ENCODE results near the gene CLCN1. TPM values are rescaled to one million over a fixed set of nuclear protein-coding genes. Genes with fewer than 3 reads are reported as not detected.

The CLCN1 gene
- polyA plus RNA-seq, 3 donors = 0.04 to 0.76 (median 0.11) TPM

DNA sequence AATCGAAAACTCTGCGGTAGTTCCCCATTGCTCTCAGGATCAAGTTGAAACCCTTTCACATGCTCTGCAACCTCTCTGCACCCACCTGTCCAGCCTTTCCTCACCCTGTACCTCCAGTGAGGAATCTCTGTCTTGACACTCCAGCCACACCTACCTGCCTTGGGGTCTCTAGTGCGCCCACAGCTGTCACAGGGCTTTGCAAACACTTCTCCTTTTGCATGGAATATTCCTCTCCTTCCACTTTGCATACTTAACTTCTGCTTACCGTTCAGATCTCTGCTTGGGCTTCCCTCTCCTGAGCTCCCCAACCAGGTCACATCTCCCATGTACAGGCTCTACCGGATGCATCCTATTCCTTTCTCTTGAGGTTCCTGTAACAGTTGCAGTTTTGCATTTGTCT lies 58.6 kb downstream of the CLCN1 start:
- DNase-seq = peak; percentile 44 to 64 (median 56)
- H3K9me3 Mint-ChIP-seq = peaks cover 0 to 2% (median 0%) of the 10 kb centered on the region in 7 donors
- H3K9ac ChIP-seq (ENCODE audit: insufficient read depth, low read length, poor library complexity, severe bottlenecking) = peak overlapping the region; percentile 52
- H3K27me3 Mint-ChIP-seq (ENCODE audit: low read depth in 3 of 3) = peaks cover 0 to 5% (median 0%) of the 10 kb centered on the region in 3 donors
- peaks cover 81 to 83% of the 10 kb centered on the region in 2 donors for H3K4me1 ChIP-seq (ENCODE audit: control insufficient read depth in 1 of 2, insufficient read depth in 2 of 2, low read length in 2 of 2)
- no peaks in the 10 kb centered on the region for H3K36me3 ChIP-seq (replicated peaks in 1 of 2; ENCODE audit: control insufficient read depth in 1 of 2, insufficient read depth in 2 of 2, low read length in 2 of 2)
- H3K4me1 Mint-ChIP-seq = peaks cover 81% of the 10 kb centered on the region
- no peaks in the 10 kb centered on the region for H4K20me1 ChIP-seq (ENCODE audit: insufficient read depth, low read length)
- WGBS (ENCODE audit: insufficient coverage) = 4% methylated on average over 4 of the region's 5 CpGs
- H3K9me3 ChIP-seq (replicated peaks in 1 of 2; ENCODE audit: control insufficient read depth in 1 of 2, insufficient read depth in 1 of 2, low read length in 2 of 2) = no peaks in the 10 kb centered on the region
- peak overlapping the region in 2 of 3 experiments; percentile 31 to 71 for H3K4me3 ChIP-seq (replicated peaks in 1 of 3; ENCODE audit: low read depth in 2 of 3, low read length in 3 of 3)
- peaks cover 0 to 6% of the 10 kb centered on the region in 2 donors for H3K36me3 Mint-ChIP-seq
- intact Hi-C loops (cut with micrococcal nuclease) = loop anchor here (2.0 to 10.0 kb wide), 2 partner anchors 86 to 90 kb away; partner anchors contain the start of genes CASP2 (in 2 of the 2) and TMEM139 (in 1 of the 2)
- H3K27me3 ChIP-seq (ENCODE audit: control insufficient read depth in 2 of 2, insufficient read depth in 2 of 2, low read length in 2 of 2) = no peaks in the 10 kb centered on the region
- no peak overlapping the region for H2AFZ ChIP-seq (ENCODE audit: insufficient read depth, low read depth, low read length, poor library complexity, severe bottlenecking)
- peak overlapping the region; percentile 75 for H3K4me2 ChIP-seq (replicated peaks; ENCODE audit: extremely low read depth, low read length, poor library complexity, severe bottlenecking)
- TF ChIP-seq, protein P1, sequence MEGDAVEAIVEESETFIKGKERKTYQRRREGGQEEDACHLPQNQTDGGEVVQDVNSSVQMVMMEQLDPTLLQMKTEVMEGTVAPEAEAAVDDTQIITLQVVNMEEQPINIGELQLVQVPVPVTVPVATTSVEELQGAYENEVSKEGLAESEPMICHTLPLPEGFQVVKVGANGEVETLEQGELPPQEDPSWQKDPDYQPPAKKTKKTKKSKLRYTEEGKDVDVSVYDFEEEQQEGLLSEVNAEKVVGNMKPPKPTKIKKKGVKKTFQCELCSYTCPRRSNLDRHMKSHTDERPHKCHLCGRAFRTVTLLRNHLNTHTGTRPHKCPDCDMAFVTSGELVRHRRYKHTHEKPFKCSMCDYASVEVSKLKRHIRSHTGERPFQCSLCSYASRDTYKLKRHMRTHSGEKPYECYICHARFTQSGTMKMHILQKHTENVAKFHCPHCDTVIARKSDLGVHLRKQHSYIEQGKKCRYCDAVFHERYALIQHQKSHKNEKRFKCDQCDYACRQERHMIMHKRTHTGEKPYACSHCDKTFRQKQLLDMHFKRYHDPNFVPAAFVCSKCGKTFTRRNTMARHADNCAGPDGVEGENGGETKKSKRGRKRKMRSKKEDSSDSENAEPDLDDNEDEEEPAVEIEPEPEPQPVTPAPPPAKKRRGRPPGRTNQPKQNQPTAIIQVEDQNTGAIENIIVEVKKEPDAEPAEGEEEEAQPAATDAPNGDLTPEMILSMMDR (IDR thresholded peaks at IDR 0.05) = no peak
- H3K27ac ChIP-seq (ENCODE audit: low read depth in 1 of 2, low read length in 2 of 2) = peak overlapping the region; percentile 94 to 99
- H3K4me3 Mint-ChIP-seq = peak overlapping the region; percentile 64 to 81
- peaks cover 37% of the 10 kb centered on the region for H3K79me2 ChIP-seq (ENCODE audit: insufficient read depth, low read length)
- H3K27ac Mint-ChIP-seq = peak overlapping the region; percentile 94 to 99 (median 97)

DNA sequence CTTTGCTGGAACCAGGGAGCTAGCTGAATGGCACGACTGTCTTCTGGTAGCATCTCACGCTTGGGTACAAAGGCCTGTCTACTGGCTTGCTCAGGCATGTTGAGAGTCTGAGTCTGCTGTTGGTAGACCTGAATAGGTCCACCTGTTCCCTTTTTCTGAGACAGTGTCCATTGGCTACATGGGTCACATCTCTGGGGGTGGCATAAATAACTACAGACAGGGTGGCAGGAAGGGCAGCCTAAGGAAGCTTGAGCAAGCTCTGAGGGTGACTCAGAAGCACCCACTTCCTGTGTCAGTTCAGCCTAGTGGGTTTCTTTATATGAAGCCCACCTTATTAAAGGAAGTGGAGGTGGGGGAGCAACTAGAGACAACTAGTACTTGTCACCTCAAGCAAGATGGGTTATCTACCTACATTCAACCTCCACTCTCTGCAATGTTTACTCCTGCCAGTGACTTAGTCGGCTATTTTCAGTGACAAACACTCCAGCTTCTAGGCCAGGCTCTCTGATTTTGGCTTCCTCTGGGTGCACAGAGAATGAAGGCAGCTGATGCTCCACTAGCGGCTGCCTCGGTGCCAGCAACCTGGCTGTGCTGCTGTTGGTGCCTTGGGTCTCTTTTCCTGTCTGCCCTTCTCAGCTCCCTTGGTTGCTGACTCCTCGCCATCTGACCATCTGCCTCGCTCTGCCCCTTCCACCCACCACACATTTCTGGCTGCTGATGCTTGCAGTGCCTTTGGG lies 59.6 kb downstream of the CLCN1 start:
- H3K27ac Mint-ChIP-seq = peak overlapping the region; percentile 94 to 99 (median 97)
- H3K9me3 ChIP-seq (replicated peaks in 1 of 2; ENCODE audit: control insufficient read depth in 1 of 2, insufficient read depth in 1 of 2, low read length in 2 of 2) = no peaks in the 10 kb centered on the region
- peak; percentile 86 to 95 (median 87) for DNase-seq
- H3K9me3 Mint-ChIP-seq = peaks cover 0 to 2% (median 0%) of the 10 kb centered on the region in 7 donors
- H3K36me3 ChIP-seq (replicated peaks in 1 of 2; ENCODE audit: control insufficient read depth in 1 of 2, insufficient read depth in 2 of 2, low read length in 2 of 2) = no peaks in the 10 kb centered on the region
- H4K20me1 ChIP-seq (ENCODE audit: insufficient read depth, low read length) = no peaks in the 10 kb centered on the region
- H3K4me3 ChIP-seq (replicated peaks in 1 of 3; ENCODE audit: low read depth in 2 of 3, low read length in 3 of 3) = peak overlapping the region in 2 of 3 experiments; percentile 31 to 71
- WGBS (ENCODE audit: insufficient coverage) = 6% methylated on average over 4 of the region's 7 CpGs
- TF ChIP-seq, protein P1 (IDR thresholded peaks at IDR 0.05) = no peak
- peaks cover 85 to 87% of the 10 kb centered on the region in 2 donors for H3K4me1 ChIP-seq (ENCODE audit: control insufficient read depth in 1 of 2, insufficient read depth in 2 of 2, low read length in 2 of 2)
- peak overlapping the region; percentile 64 to 81 for H3K4me3 Mint-ChIP-seq
- peaks cover 85% of the 10 kb centered on the region for H3K4me1 Mint-ChIP-seq
- H2AFZ ChIP-seq (ENCODE audit: insufficient read depth, low read depth, low read length, poor library complexity, severe bottlenecking) = no peak overlapping the region
- no peaks in the 10 kb centered on the region for H3K27me3 ChIP-seq (ENCODE audit: control insufficient read depth in 2 of 2, insufficient read depth in 2 of 2, low read length in 2 of 2)
- peak overlapping the region; percentile 75 for H3K4me2 ChIP-seq (replicated peaks; ENCODE audit: extremely low read depth, low read length, poor library complexity, severe bottlenecking)
- peaks cover 46% of the 10 kb centered on the region for H3K79me2 ChIP-seq (ENCODE audit: insufficient read depth, low read length)
- H3K27ac ChIP-seq (ENCODE audit: low read depth in 1 of 2, low read length in 2 of 2) = peak overlapping the region; percentile 94 to 99
- H3K27me3 Mint-ChIP-seq (ENCODE audit: low read depth in 3 of 3) = peaks cover 0 to 5% (median 0%) of the 10 kb centered on the region in 3 donors
- H3K36me3 Mint-ChIP-seq = peaks cover 0 to 6% of the 10 kb centered on the region in 2 donors
- peak overlapping the region; percentile 52 for H3K9ac ChIP-seq (ENCODE audit: insufficient read depth, low read length, poor library complexity, severe bottlenecking)
- intact Hi-C loops (cut with micrococcal nuclease) = loop anchor here (2.0 to 10.0 kb wide), 2 partner anchors 87 to 91 kb away; partner anchors contain the start of genes CASP2 (in 2 of the 2) and TMEM139 (in 1 of the 2)
